Karpas-422 (cell line): ENCODE data around the gene TPK1. TPM values are rescaled to one million over a fixed set of nuclear protein-coding genes. Genes with fewer than 3 reads are reported as not detected.

Experiments
- DNase-seq: peaks from one replicate; pipeline ENCODE4 v3.0.0-alpha.2; 2015
- H2AFZ ChIP-seq: fragments of 200-600 bp; sonication (generic); 2 replicates; pipeline ENCODE4 v1.6.1; 2014; ENCODE audit warnings: antibody characterized with exemption, low read length, mixed read lengths
- H3K27ac ChIP-seq: fragments of 200-600 bp; sonication (generic); 2 replicates; pipeline ENCODE4 v1.5.1; 2014; ENCODE audit warnings: mild to moderate bottlenecking, low read length, moderate library complexity
- H3K27me3 ChIP-seq: fragments of 200-600 bp; sonication (generic); 2 replicates; pipeline ENCODE4 v1.6.1; 2014; ENCODE audit warnings: low read length, mixed read lengths
- H3K36me3 ChIP-seq: fragments of 200-600 bp; sonication (generic); 2 replicates; pipeline ENCODE4 v1.6.1; 2014; ENCODE audit warnings: low read length, mixed read lengths; ENCODE audit not compliant: insufficient read depth
- H3K4me1 ChIP-seq: fragments of 200-600 bp; sonication (generic); 2 replicates; pipeline ENCODE4 v1.6.1; 2014; ENCODE audit warnings: mild to moderate bottlenecking, low read length, mixed read lengths
- H3K4me2 ChIP-seq: fragments of 200-600 bp; sonication (generic); 2 replicates; pipeline ENCODE4 v1.6.1; 2014; ENCODE audit warnings: low read length, low read depth, mild to moderate bottlenecking; ENCODE audit not compliant: poor library complexity, severe bottlenecking
- H3K4me3 ChIP-seq: fragments of 200-600 bp; sonication (generic); 2 replicates; pipeline ENCODE4 v1.5.1; 2014; ENCODE audit warnings: mild to moderate bottlenecking, antibody characterized with exemption, low read length, mixed read lengths
- H3K79me2 ChIP-seq: fragments of 200-600 bp; sonication (generic); 2 replicates; pipeline ENCODE4 v1.6.1; 2014; ENCODE audit warnings: mild to moderate bottlenecking, low read length, mixed read lengths
- H3K9ac ChIP-seq: fragments of 200-600 bp; sonication (generic); 2 replicates; pipeline ENCODE4 v1.6.0; 2014; ENCODE audit warnings: low read length
- H3K9me2 ChIP-seq: fragments of 200-600 bp; sonication (generic), shearing (Covaris generic); replicated peaks from 2 replicates; pipeline ENCODE4 v1.6.0; 2014; ENCODE audit warnings: mild to moderate bottlenecking, low read length, moderate library complexity; ENCODE audit not compliant: insufficient read depth
- H3K9me3 ChIP-seq: fragments of 300-700, 200-600 bp; sonication (generic); 2 replicates; pipeline ENCODE4 v1.6.1; 2014; ENCODE audit warnings: low read length, mixed read lengths
- H4K20me1 ChIP-seq: fragments of 200-600 bp; sonication (generic); 2 replicates; pipeline ENCODE4 v1.6.1; 2014; ENCODE audit warnings: mild to moderate bottlenecking, antibody characterized with exemption, low read length, low read depth; ENCODE audit not compliant: insufficient read depth
- total RNA-seq: library from RNA; depleted of rRNA; stranded (reverse); fragments of >200 nt; shearing (Covaris generic); gene quantifications from 2 replicates; pipeline ENCODE4 v1.2.3, GENCODE V29; 2014; ENCODE audit warnings: low replicate concordance

TPK1 gene
- total RNA-seq, 1 experiment from 2014 or later = 11.5 TPM

DNA sequence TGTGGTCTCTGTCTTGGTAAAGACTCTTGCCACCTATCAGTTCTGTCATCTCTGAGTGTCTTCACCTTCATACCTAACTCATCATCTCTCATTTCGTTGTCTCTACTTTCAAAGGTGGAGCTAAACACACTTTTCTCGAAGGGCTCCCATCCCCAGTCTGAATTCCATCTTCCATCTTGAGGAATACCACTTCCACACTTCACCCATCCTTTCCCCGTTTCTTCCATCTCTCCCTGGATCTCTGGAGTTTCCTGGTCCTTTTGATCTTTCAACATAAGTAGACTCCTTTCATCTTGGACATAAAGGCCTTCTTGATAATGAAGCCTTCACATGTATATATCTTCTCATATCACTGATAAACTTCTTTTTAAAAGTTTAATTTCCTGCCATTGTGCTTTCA, 311.6 kb downstream of the TPK1 start:
- no peak overlapping the region for H2AFZ ChIP-seq
- no peak overlapping the region for H3K27ac ChIP-seq
- no peaks in the 10 kb centered on the region for H4K20me1 ChIP-seq
- H3K4me1 ChIP-seq = no peaks in the 10 kb centered on the region
- no peaks in the 10 kb centered on the region for H3K79me2 ChIP-seq
- DNase-seq = no peak
- no peaks in the 10 kb centered on the region for H3K36me3 ChIP-seq
- no peaks in the 10 kb centered on the region for H3K9me2 ChIP-seq
- H3K9ac ChIP-seq = no peak overlapping the region
- no peaks in the 10 kb centered on the region for H3K9me3 ChIP-seq
- no peak overlapping the region for H3K4me3 ChIP-seq
- H3K4me2 ChIP-seq = no peak overlapping the region
- no peaks in the 10 kb centered on the region for H3K27me3 ChIP-seq

- no peak overlapping the region for H3K4me3 ChIP-seq
- no peak overlapping the region for H3K9ac ChIP-seq
- H3K79me2 ChIP-seq = no peaks in the 10 kb centered on the region
- no peaks in the 10 kb centered on the region for H4K20me1 ChIP-seq
- H3K9me3 ChIP-seq = no peaks in the 10 kb centered on the region
- no peak overlapping the region for H3K27ac ChIP-seq
- H3K36me3 ChIP-seq = no peaks in the 10 kb centered on the region
- H2AFZ ChIP-seq = no peak overlapping the region
- H3K4me2 ChIP-seq = no peak overlapping the region
- H3K27me3 ChIP-seq = no peaks in the 10 kb centered on the region
- DNase-seq = no peak
- no peaks in the 10 kb centered on the region for H3K4me1 ChIP-seq
- H3K9me2 ChIP-seq = no peaks in the 10 kb centered on the region
Observed at GRCh38 chr7:144523621-144524020, 312.2 kb downstream of the TPK1 start.

DNA sequence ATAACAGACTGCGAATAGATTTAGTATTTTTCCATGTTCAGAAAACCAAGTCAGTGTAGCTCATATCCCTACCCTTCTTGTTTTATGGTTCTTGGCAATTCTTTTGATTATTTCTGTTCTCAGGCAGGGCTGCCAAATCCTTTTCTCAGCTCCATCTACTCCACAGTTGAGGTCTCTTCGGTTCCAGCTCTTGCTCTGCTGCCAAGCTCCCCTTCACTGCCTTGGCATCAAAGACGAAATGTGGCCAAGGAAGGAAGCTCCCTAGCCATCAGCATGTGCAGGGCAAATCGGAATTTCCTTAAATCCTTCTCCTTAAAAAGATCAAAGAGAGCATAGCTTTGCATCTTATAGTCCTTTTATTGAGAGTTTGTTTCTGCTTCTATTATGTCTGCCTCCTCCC, 315.9 kb downstream of the TPK1 start:
- no peaks in the 10 kb centered on the region for H3K79me2 ChIP-seq
- no peak overlapping the region for H3K9ac ChIP-seq
- no peaks in the 10 kb centered on the region for H3K9me2 ChIP-seq
- H3K27ac ChIP-seq = no peak overlapping the region
- H3K27me3 ChIP-seq = no peaks in the 10 kb centered on the region
- no peak overlapping the region for H3K4me3 ChIP-seq
- no peaks in the 10 kb centered on the region for H3K9me3 ChIP-seq
- DNase-seq = no peak
- no peak overlapping the region for H2AFZ ChIP-seq
- no peaks in the 10 kb centered on the region for H4K20me1 ChIP-seq
- no peaks in the 10 kb centered on the region for H3K36me3 ChIP-seq
- H3K4me1 ChIP-seq = no peaks in the 10 kb centered on the region
- H3K4me2 ChIP-seq = no peak overlapping the region

- Histone ChIP-seq H4K20me1 (no peaks in the 10 kb centered on the region), H3K27ac (no peak overlapping the region), H2AFZ (no peak overlapping the region), H3K27me3 (no peaks in the 10 kb centered on the region), H3K4me2 (no peak overlapping the region), H3K9me2 (no peaks in the 10 kb centered on the region), H3K36me3 (no peaks in the 10 kb centered on the region), H3K9me3 (no peaks in the 10 kb centered on the region), H3K4me1 (no peaks in the 10 kb centered on the region), H3K79me2 (no peaks in the 10 kb centered on the region), H3K4me3 (no peak overlapping the region), H3K9ac (no peak overlapping the region)
- DNase-seq = no peak
Observed at GRCh38 chr7:144518360-144518759, 317.5 kb downstream of the TPK1 start.

DNA sequence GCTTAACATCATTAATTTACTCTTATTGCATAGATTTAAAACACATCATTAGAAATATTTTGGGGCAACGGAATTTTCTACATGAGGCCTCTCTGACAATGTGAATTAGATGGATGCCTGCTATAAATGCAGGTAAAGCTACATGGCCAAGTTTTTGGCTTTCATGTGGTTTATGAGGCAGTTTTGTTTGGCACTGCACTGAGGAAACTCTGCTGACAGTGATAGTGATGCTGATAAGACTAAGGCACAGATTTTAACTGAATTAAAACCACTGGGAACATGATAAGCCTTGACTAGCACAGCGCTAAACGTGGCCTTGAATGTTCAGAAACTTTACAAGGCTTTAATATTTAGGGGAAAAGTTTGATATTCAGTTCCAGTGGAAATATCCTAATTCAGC, 318.1 kb downstream of the TPK1 start:
- Histone ChIP-seq H3K4me2 (no peak overlapping the region), H3K9me3 (no peaks in the 10 kb centered on the region), H3K27me3 (no peaks in the 10 kb centered on the region), H3K27ac (no peak overlapping the region), H3K9me2 (no peaks in the 10 kb centered on the region), H3K4me1 (no peaks in the 10 kb centered on the region), H3K36me3 (no peaks in the 10 kb centered on the region), H3K9ac (no peak overlapping the region), H2AFZ (no peak overlapping the region), H3K4me3 (no peak overlapping the region), H4K20me1 (no peaks in the 10 kb centered on the region), H3K79me2 (no peaks in the 10 kb centered on the region)
- DNase-seq = no peak

GRCh38 chr7:144516729-144517525, 318.9 kb downstream of the TPK1 start:
- Histone ChIP-seq H3K4me2 (no peak overlapping the region), H3K9ac (no peak overlapping the region), H2AFZ (no peak overlapping the region), H3K4me3 (no peak overlapping the region), H3K4me1 (no peaks in the 10 kb centered on the region), H4K20me1 (no peaks in the 10 kb centered on the region), H3K27me3 (no peaks in the 10 kb centered on the region), H3K9me2 (no peaks in the 10 kb centered on the region), H3K79me2 (no peaks in the 10 kb centered on the region), H3K9me3 (no peaks in the 10 kb centered on the region), H3K36me3 (no peaks in the 10 kb centered on the region), H3K27ac (no peak overlapping the region)
- no peak for DNase-seq

GRCh38 chr7:144513334-144513733, 322.5 kb downstream of the TPK1 start:
- Histone ChIP-seq H3K9me2 (no peaks in the 10 kb centered on the region), H3K9me3 (no peaks in the 10 kb centered on the region), H3K27me3 (no peaks in the 10 kb centered on the region), H3K79me2 (no peaks in the 10 kb centered on the region), H3K27ac (no peak overlapping the region), H3K9ac (no peak overlapping the region), H4K20me1 (no peaks in the 10 kb centered on the region), H3K4me3 (no peak overlapping the region), H3K36me3 (no peaks in the 10 kb centered on the region), H3K4me1 (no peaks in the 10 kb centered on the region), H2AFZ (no peak overlapping the region), H3K4me2 (no peak overlapping the region)
- peak; percentile 49 for DNase-seq

- DNase-seq = no peak
Observed at GRCh38 chr7:144510621-144511020, 325.2 kb downstream of the TPK1 start.

More at GRCh38 chr7:144510621-144511020, 325.2 kb downstream of the TPK1 start:
- H3K9ac ChIP-seq = no peak overlapping the region
- no peaks in the 10 kb centered on the region for H3K36me3 ChIP-seq
- H2AFZ ChIP-seq = no peak overlapping the region
- no peaks in the 10 kb centered on the region for H3K4me1 ChIP-seq
- no peaks in the 10 kb centered on the region for H3K79me2 ChIP-seq
- no peaks in the 10 kb centered on the region for H3K27me3 ChIP-seq
- no peaks in the 10 kb centered on the region for H4K20me1 ChIP-seq
- no peak overlapping the region for H3K4me2 ChIP-seq
- no peak overlapping the region for H3K4me3 ChIP-seq
- H3K9me2 ChIP-seq = no peaks in the 10 kb centered on the region
- no peak overlapping the region for H3K27ac ChIP-seq
- H3K9me3 ChIP-seq = no peaks in the 10 kb centered on the region
